Uterus (tissue), 4 donors: ENCODE results near the gene CTNND1. TPM values are rescaled to one million over a fixed set of nuclear protein-coding genes. Genes with fewer than 3 reads are reported as not detected.
"Not testable (repeated sequence)": the region's sequence is repeated elsewhere in the genome, so short reads cannot be mapped to it uniquely, and the experiment has no call there.

Experiments
- DNase-seq, 2 donors: peaks; one replicate each; pipeline ENCODE4 v3.0.0-alpha.2; 2019 to 2020
- H3K27ac ChIP-seq, 2 donors: fragments of 200-600 bp; sonication (generic); 1 replicate in 1 of 2; 2 replicates in 1 of 2; pipeline ENCODE4 v1.5.1; 2016 to 2018
- H3K27me3 ChIP-seq, 2 donors: fragments of 200-600 bp; sonication (generic); one replicate each; pipeline ENCODE4 v1.5.1; 2018 to 2019; ENCODE audit warnings: control low read depth in 1 of 2
- H3K36me3 ChIP-seq, 2 donors: fragments of 200-600 bp; sonication (generic); one replicate each; pipeline ENCODE4 v1.5.1; 2019; ENCODE audit warnings: control low read depth in 1 of 2
- H3K4me1 ChIP-seq, 2 donors: fragments of 200-600 bp; sonication (generic); one replicate each; pipeline ENCODE4 v1.5.1; 2018 to 2019; ENCODE audit warnings: control low read depth in 1 of 2
- H3K4me3 ChIP-seq, 2 donors: fragments of 200-600 bp; sonication (generic); 1 replicate in 1 of 2; 2 replicates in 1 of 2; pipeline ENCODE4 v1.5.1; 2018 to 2019; ENCODE audit warnings: mild to moderate bottlenecking in 1 of 2
- H3K9me3 ChIP-seq, 2 donors: fragments of 200-600 bp; sonication (generic); one replicate each; pipeline ENCODE4 v1.5.1; 2019; ENCODE audit warnings: control low read depth in 1 of 2
- POLR2A ChIP-seq, 2 donors: fragments of 450-650 bp; IDR thresholded peaks; one replicate each; pipeline ENCODE4 v1.6.1; 2016; ENCODE audit warnings: antibody characterized with exemption in 2 of 2, mild to moderate bottlenecking in 1 of 2, moderate library complexity in 1 of 2
- intact Hi-C: fragments of 100-400 bp; cut with DNase I; formaldehyde crosslinking; loops from one replicate; pipeline ENCODE4 v1.15.1; 2023; ENCODE audit warnings: low total_unique reads
- total RNA-seq, 4 donors: library from RNA; depleted of rRNA in 3 of 4; stranded (reverse); fragments of >200 nt in 3 of 4; gene quantifications; one replicate each; pipeline versions ENCODE4 v1.1.0 to v1.2.4, GENCODE V29; 2014 to 2023
- TF ChIP-seq, protein P1 (sequence below), 4 experiments: fragments of 200-600 bp in 2 of 4; fragments of 450-650 bp in 2 of 4; sonication (generic) in 2 of 4; IDR thresholded peaks; one replicate each; pipeline ENCODE4 v1.5.1; 2016 to 2019; ENCODE audit warnings: antibody characterized with exemption in 4 of 4, mild to moderate bottlenecking in 2 of 4, moderate library complexity in 1 of 4
- donor health status: DM: yes; HTN: yes; CAD: no.

Gene CTNND1, protein sequence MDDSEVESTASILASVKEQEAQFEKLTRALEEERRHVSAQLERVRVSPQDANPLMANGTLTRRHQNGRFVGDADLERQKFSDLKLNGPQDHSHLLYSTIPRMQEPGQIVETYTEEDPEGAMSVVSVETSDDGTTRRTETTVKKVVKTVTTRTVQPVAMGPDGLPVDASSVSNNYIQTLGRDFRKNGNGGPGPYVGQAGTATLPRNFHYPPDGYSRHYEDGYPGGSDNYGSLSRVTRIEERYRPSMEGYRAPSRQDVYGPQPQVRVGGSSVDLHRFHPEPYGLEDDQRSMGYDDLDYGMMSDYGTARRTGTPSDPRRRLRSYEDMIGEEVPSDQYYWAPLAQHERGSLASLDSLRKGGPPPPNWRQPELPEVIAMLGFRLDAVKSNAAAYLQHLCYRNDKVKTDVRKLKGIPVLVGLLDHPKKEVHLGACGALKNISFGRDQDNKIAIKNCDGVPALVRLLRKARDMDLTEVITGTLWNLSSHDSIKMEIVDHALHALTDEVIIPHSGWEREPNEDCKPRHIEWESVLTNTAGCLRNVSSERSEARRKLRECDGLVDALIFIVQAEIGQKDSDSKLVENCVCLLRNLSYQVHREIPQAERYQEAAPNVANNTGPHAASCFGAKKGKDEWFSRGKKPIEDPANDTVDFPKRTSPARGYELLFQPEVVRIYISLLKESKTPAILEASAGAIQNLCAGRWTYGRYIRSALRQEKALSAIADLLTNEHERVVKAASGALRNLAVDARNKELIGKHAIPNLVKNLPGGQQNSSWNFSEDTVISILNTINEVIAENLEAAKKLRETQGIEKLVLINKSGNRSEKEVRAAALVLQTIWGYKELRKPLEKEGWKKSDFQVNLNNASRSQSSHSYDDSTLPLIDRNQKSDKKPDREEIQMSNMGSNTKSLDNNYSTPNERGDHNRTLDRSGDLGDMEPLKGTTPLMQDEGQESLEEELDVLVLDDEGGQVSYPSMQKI
- total RNA-seq: 100 to 1,000 TPM in 3 of 4 donors, 10 to 100 TPM in 1; 54.1 to 226 (median 166) TPM

DNA sequence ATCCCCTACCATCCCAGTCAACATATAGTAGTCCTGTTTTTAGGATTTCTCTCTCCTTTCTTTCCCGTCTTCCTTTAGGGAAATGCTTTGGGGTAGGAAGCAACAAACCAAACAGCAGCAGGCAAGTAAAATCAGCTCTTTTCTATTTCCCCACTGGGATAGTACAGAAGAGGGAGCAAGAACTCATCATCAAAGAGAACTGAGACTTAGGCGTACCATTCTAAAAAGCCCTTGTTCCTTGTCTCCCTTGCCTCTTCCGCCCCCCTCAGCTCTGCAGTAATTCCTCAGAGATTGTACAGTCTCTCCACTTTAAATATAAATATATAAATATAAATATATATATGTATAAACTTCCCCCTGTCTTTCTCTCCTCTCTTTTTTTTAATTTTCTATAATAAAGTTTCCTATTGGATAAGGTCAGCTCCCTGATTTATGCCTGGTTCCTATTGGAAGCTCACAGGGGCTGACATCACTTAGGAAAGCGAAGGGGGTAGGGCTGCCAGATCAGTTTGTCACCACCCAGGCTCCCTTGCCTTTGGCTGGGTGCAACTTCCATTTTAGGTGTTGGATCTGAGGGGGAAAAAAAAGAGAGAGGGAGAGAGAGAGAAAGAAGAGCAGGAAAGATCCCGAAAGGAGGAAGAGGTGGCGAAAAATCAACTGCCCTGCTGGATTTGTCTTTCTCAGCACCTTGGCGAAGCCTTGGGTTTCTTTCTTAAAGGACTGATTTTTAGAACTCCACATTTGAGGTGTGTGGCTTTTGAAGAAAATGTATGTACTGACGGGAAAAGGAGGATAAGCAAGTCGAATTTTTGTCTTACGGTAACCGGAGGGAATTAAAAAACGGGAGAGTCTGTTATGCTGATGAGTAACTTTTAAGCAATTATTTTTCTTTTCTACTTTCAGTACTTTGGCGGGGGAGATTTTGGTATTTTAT, at the start of gene CTNND1:
CTNND1 (plus strand) TSS at position 502 of the 934 bp plus-strand sequence. CDS start 29,677 bp downstream, outside the sequence.
- H3K4me3 ChIP-seq: peak within 1 kb of the TSS; percentile 64 to 67
- H3K4me1 ChIP-seq: no peaks in the 10 kb centered on the region
- no peaks in the 10 kb centered on the region for H3K27me3 ChIP-seq
- peak; percentile 75 to 89 for TF ChIP-seq POLR2A (IDR thresholded peaks at IDR 0.05)
- TF ChIP-seq, protein P1, sequence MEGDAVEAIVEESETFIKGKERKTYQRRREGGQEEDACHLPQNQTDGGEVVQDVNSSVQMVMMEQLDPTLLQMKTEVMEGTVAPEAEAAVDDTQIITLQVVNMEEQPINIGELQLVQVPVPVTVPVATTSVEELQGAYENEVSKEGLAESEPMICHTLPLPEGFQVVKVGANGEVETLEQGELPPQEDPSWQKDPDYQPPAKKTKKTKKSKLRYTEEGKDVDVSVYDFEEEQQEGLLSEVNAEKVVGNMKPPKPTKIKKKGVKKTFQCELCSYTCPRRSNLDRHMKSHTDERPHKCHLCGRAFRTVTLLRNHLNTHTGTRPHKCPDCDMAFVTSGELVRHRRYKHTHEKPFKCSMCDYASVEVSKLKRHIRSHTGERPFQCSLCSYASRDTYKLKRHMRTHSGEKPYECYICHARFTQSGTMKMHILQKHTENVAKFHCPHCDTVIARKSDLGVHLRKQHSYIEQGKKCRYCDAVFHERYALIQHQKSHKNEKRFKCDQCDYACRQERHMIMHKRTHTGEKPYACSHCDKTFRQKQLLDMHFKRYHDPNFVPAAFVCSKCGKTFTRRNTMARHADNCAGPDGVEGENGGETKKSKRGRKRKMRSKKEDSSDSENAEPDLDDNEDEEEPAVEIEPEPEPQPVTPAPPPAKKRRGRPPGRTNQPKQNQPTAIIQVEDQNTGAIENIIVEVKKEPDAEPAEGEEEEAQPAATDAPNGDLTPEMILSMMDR (IDR thresholded peaks at IDR 0.05): peak in 1 of 4 experiments; percentile 4
- intact Hi-C loops: no loop called here
- DNase-seq: peak; percentile 86 to 95
- peak within 1 kb of the TSS; percentile 91 to 97 for H3K27ac ChIP-seq
- H3K9me3 ChIP-seq: no peaks in the 10 kb centered on the region
- no peaks in the 10 kb centered on the region for H3K36me3 ChIP-seq

DNA sequence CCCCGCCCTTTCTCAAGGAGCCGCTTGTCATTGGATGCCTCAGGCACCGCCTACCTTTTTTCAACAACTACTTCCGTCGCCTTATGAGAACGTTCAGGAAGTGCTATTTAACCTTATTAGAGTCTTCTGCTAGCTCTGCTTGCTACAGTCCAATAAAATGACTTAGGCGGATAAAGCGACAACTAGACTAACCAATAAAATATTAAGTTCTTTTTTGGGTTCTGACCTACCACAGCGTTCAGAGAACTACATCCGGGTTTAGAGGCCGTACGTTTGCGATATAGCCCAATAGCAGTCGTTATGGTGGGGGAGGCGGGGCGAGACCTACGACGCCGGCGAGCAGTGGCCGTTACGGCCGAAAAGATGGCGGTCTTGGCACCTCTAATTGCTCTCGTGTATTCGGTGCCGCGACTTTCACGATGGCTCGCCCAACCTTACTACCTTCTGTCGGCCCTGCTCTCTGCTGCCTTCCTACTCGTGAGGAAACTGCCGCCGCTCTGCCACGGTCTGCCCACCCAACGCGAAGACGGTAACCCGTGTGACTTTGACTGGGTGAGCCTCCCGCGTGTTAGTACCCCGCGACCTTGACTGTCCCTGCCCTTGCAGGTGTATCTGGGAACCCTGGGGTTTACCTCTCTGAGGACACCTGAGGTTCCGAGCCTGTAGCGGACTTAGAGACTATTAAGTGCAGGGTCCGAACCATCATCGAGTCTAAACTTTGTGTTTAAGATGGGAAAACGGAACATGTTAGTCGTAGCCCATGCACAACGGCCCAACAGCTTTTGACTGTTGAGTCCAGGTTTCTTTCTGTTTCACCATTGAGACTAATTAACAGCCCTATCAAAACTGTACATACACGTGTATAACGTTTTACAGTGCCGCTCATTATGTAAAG, 49.1 kb upstream of the CTNND1 start, which contains the start of gene TMX2:
TMX2 (plus strand) TSS at position 338 of the 895 bp plus-strand sequence; CDS start at position 364, 26 bp downstream.
- peak within 1 kb of the TSS; percentile 77 to 93 for H3K4me3 ChIP-seq
- peak within 1 kb of the TSS; percentile 69 to 92 for H3K27ac ChIP-seq
- H3K36me3 ChIP-seq: no peaks in the 10 kb centered on the region
- intact Hi-C loops: no loop called here
- H3K27me3 ChIP-seq: no peaks in the 10 kb centered on the region
- H3K4me1 ChIP-seq: peaks cover 0 to 15% of the 10 kb centered on the region in 2 donors
- H3K9me3 ChIP-seq: no peaks in the 10 kb centered on the region
- DNase-seq: peak; percentile 90 to 95
- TF ChIP-seq POLR2A (IDR thresholded peaks at IDR 0.05): peak in 1 of 2 donors; percentile 32
- TF ChIP-seq, protein P1 (IDR thresholded peaks at IDR 0.05): peak in 1 of 4 experiments; percentile 10

DNA sequence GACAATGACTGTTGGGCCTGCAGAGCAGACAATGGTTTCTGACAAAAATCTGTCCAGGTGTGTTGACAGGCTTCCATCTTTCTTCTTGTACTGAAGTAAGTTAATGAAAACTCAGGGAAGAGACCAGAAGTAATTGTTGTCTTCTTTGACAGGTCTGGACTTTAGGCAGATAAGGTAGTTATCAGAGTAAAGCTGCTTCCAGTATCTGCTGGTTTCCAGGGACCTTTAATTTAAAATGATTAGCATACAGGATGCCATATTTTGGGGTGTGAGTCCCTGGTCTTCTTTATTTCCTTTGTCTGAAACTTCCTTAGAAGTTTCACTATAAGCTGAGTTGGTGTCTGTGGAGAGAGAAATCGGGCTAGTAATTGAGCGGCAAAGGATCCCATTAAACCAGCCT, 47.8 kb upstream of the CTNND1 start:
- no peaks in the 10 kb centered on the region for H3K27me3 ChIP-seq
- no peak overlapping the region for H3K27ac ChIP-seq
- H3K9me3 ChIP-seq: no peaks in the 10 kb centered on the region
- peak overlapping the region in 1 of 2 donors; percentile 70 for H3K4me3 ChIP-seq
- no peak for DNase-seq
- intact Hi-C loops: no loop called here
- H3K36me3 ChIP-seq: no peaks in the 10 kb centered on the region
- H3K4me1 ChIP-seq: peaks cover 0 to 15% of the 10 kb centered on the region in 2 donors
- TF ChIP-seq POLR2A (IDR thresholded peaks at IDR 0.05): no peak
- TF ChIP-seq, protein P1 (IDR thresholded peaks at IDR 0.05): no peak

DNA sequence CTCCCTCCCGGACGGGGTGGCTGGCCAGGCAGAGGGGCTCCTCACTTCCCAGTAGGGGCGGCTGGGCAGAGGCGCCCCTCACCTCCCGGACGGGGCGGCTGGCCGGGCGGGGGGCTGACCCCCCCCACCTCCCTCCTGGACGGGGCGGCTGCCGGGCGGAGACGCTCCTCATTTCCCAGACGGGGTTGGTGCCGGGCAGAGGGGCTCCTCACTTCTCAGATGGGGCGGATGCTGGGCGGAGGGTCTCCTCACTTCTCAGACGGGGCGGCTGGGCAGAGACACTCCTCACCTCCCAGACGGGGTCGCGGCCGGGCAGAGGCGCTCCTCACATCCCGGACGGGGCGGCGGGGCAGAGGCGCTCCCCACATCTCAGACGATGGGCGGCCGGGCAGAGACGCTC, 44.9 kb upstream of the CTNND1 start:
- H3K4me3 ChIP-seq, H3K27me3 ChIP-seq, intact Hi-C loops, H3K4me1 ChIP-seq, H3K36me3 ChIP-seq, DNase-seq, H3K27ac ChIP-seq, H3K9me3 ChIP-seq: not testable (repeated sequence)
